GM12891 (cell line): ENCODE data around the gene OR2D2. TPM values are rescaled to one million over a fixed set of nuclear protein-coding genes. Genes with fewer than 3 reads are reported as not detected.

Experiments
- DNase-seq: peaks from one replicate; pipeline ENCODE4 v3.0.0; 2011; ENCODE audit warnings: low spot score; ENCODE audit not compliant: insufficient read length
- FAIRE-seq: peaks from 2 replicates; lab custom pipeline; 2011; peaks lifted over from hg19 to GRCh38; lab: Jason Lieb, UNC
- PAX5 ChIP-seq: IDR thresholded peaks from 2 replicates; pipeline ENCODE4 v1.6.1; 2011; ENCODE audit warnings: low read length, moderate library complexity, mild to moderate bottlenecking; ENCODE audit not compliant: insufficient read depth, severe bottlenecking
- POLR2A ChIP-seq: IDR thresholded peaks from 2 replicates; pipeline ENCODE4 v1.6.1; 2011; ENCODE audit warnings: low read depth, low read length, control low read depth
- POLR2AphosphoS5 ChIP-seq: IDR thresholded peaks from 2 replicates; pipeline ENCODE4 v1.6.1; 2011; ENCODE audit warnings: low read depth, low read length, control low read depth
- POU2F2 ChIP-seq: IDR thresholded peaks from 2 replicates; pipeline ENCODE4 v1.6.1; 2011; ENCODE audit warnings: low read depth, mild to moderate bottlenecking, control low read depth, low read length, moderate library complexity
- SPI1 ChIP-seq: IDR thresholded peaks from 2 replicates; pipeline ENCODE4 v1.6.1; 2011; ENCODE audit warnings: low read depth, low read length, control low read depth
- TAF1 ChIP-seq: IDR thresholded peaks from 2 replicates; pipeline ENCODE4 v1.6.1; 2011; ENCODE audit warnings: low read depth, low read length, control low read depth
- polyA plus RNA-seq: library from polyadenylated mRNA; unstranded; fragments of >200 nt; gene quantifications from one replicate; pipeline ENCODE4 v1.2.1, GENCODE V29; 2012; ENCODE audit warnings: low read depth, missing spikeins, inconsistent platforms; ENCODE audit not compliant: missing spikeins

OR2D2 gene
- not detected for polyA plus RNA-seq

- TF ChIP-seq POU2F2 (no peak), POLR2A (no peak), PAX5 (no peak), SPI1 (no peak), TAF1 (no peak), POLR2AphosphoS5 (no peak)
- FAIRE-seq (no peak), DNase-seq (no peak)
Observed at GRCh38 chr11:6892400-6892799, at the start of gene OR2D2. Gene OR2D2 (minus strand): TSS chr11:6892500. CDS start chr11:6892500, 0 bp downstream.

DNA sequence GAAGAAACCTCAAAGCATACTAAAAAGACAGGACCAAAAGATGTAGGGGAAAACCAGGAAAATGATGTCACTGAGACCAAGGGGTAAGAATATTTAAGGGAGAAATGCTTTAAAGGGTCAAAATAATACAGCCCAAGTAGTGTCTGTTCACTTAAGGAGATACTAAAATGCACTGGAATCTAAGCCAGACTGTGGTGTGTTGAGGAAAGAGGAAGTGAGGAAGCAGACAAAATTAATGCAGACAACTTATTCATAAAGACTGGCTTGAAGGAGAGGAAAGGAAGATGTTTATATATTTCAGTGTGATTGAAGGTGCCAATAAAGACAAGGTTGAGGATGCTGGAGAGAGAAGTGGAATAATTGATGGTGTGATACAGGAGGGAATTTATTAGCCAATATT lies 49.7 kb upstream of the OR2D2 start:
- FAIRE-seq: no peak
- no peak for TF ChIP-seq TAF1
- peak; percentile 89 for TF ChIP-seq SPI1
- no peak for DNase-seq

GRCh38 chr11:6932145-6932544 lies 39.8 kb upstream of the OR2D2 start:
- TF ChIP-seq SPI1 (no peak), POLR2AphosphoS5 (no peak), POLR2A (no peak), TAF1 (no peak), POU2F2 (no peak), PAX5 (no peak)
- FAIRE-seq (no peak), DNase-seq (no peak)

- FAIRE-seq: no peak
Observed at GRCh38 chr11:6931146-6931713, 38.9 kb upstream of the OR2D2 start.

DNA sequence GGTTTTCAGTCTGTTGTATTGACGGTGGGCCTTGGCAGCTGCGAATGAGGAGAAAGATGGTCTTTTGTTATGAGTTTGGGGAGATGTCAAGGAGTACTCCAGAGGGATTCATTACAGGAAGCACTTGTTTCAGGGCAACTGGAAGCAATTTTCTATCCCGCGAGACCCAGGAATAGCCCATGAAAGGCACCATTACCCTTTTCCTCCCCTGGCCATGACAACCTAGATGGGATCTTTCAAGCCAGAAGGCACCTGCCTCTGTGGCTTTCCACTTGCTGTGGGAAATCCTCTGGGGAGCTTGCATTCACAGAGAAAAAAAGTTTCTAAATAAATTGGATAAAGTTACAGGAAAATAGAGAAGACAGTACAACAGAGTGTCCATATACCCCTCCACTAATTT lies 36.6 kb upstream of the OR2D2 start:
- FAIRE-seq: no peak
- DNase-seq: no peak
- TF ChIP-seq TAF1 (no peak), POU2F2 (no peak), SPI1 (no peak), POLR2A (no peak), POLR2AphosphoS5 (no peak), PAX5 (no peak)

More at GRCh38 chr11:6931146-6931713, 38.9 kb upstream of the OR2D2 start:
- no peak for TF ChIP-seq POLR2AphosphoS5
- TF ChIP-seq TAF1: no peak
- no peak for TF ChIP-seq SPI1
- TF ChIP-seq PAX5: no peak
- TF ChIP-seq POU2F2: no peak
- TF ChIP-seq POLR2A: no peak
- DNase-seq: no peak

- TF ChIP-seq POLR2A (no peak), SPI1 (peak; percentile 92)
- FAIRE-seq: peak; percentile 85
- no peak for DNase-seq
Observed at GRCh38 chr11:6927030-6927617, 34.8 kb upstream of the OR2D2 start.

- no peak for TF ChIP-seq POLR2AphosphoS5
- no peak for TF ChIP-seq SPI1
- peak; percentile 70 for TF ChIP-seq PAX5
- TF ChIP-seq TAF1: peak; percentile 37; the same call in 1 of the 2 replicates
- DNase-seq (peak; percentile 39), FAIRE-seq (peak; percentile 65)
Observed at GRCh38 chr11:6926208-6927029, 34.1 kb upstream of the OR2D2 start, which contains the start of gene ZNF215. Gene ZNF215 (plus strand): TSS chr11:6926426. CDS start chr11:6932273, 5,847 bp downstream.

GRCh38 chr11:6925636-6926207 lies 33.4 kb upstream of the OR2D2 start:
- DNase-seq (no peak), FAIRE-seq (peak; percentile 83)
- no peak for TF ChIP-seq POLR2AphosphoS5

- DNase-seq (no peak), FAIRE-seq (no peak)
- no peak for TF ChIP-seq PAX5
- TF ChIP-seq POLR2A: no peak
- no peak for TF ChIP-seq POU2F2
- TF ChIP-seq SPI1: no peak
- no peak for TF ChIP-seq TAF1
- TF ChIP-seq POLR2AphosphoS5: no peak
Observed at GRCh38 chr11:6925007-6925577, 32.8 kb upstream of the OR2D2 start.
